ENCODE data around the gene CDC42EP4.

Gene CDC42EP4

DNA sequence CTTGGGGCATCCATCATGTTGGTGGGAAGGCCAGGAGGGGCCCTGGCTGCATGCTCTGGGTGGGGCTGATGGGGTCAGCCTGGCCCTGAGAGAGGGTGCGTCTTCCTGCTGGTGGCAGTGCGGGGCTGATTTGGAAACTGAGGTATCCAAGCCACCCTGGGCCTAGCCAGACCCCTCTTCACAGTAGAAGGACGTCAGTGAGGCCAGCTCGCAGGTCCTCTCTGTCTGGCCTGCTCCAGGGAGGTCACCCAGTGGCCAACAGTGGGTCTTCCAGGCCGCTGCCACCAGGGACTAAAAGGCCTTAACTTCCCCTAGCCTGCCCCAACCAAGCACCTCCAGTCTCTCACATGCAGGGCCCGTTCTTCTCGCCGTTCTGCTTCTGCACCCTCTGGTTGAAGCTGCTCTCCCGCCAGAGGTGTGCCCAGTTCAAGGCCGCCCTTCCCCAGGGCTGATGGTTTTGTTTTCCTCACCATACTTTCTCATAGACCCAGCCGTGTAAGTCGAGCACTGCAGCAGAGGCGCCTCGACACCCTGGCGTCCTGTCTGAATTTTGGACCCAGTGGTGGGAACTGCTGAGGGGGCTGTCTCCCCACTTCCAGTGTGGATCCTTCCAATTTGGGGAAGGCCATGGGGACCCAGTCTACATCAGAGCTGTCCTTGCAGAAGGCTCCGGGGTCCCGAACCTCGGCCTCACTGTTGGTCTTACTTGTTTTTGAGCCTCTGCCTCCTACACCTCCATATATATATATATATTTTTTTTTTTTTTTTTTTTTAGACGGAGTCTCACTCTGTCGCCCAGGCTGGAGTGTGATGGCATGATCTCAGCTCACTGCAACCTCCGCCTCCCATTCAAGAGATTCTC, 42.9 kb upstream of the CDC42EP4 start:
- no peak for ATAC-seq
- TF ChIP-seq ZC3H10 (CRISPR knock-in tag; IDR thresholded peaks at IDR 0.05) (no peak), ZNF565 (CRISPR knock-in tag; conservative IDR thresholded peaks at IDR 0.05; ENCODE audit: low read depth) (no peak), ZFP3 (CRISPR knock-in tag; IDR thresholded peaks at IDR 0.05) (no peak), CSDC2 (CRISPR knock-in tag; IDR thresholded peaks at IDR 0.05) (no peak), SNAI2 (CRISPR knock-in tag; IDR thresholded peaks at IDR 0.05) (no peak), ISL1 (CRISPR knock-in tag; IDR thresholded peaks at IDR 0.05) (no peak), ARNTL (CRISPR knock-in tag; IDR thresholded peaks at IDR 0.05; ENCODE audit: borderline replicate concordance, low read depth) (no peak), GLIS3 (CRISPR knock-in tag; IDR thresholded peaks at IDR 0.05) (no peak), OSR1 (CRISPR knock-in tag; IDR thresholded peaks at IDR 0.05) (no peak)
- TF ChIP-seq, protein P1, sequence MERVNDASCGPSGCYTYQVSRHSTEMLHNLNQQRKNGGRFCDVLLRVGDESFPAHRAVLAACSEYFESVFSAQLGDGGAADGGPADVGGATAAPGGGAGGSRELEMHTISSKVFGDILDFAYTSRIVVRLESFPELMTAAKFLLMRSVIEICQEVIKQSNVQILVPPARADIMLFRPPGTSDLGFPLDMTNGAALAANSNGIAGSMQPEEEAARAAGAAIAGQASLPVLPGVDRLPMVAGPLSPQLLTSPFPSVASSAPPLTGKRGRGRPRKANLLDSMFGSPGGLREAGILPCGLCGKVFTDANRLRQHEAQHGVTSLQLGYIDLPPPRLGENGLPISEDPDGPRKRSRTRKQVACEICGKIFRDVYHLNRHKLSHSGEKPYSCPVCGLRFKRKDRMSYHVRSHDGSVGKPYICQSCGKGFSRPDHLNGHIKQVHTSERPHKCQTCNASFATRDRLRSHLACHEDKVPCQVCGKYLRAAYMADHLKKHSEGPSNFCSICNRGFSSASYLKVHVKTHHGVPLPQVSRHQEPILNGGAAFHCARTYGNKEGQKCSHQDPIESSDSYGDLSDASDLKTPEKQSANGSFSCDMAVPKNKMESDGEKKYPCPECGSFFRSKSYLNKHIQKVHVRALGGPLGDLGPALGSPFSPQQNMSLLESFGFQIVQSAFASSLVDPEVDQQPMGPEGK (CRISPR knock-in tag; IDR thresholded peaks at IDR 0.05; ENCODE audit: borderline replicate concordance) = no peak
- TF ChIP-seq, protein P2, sequence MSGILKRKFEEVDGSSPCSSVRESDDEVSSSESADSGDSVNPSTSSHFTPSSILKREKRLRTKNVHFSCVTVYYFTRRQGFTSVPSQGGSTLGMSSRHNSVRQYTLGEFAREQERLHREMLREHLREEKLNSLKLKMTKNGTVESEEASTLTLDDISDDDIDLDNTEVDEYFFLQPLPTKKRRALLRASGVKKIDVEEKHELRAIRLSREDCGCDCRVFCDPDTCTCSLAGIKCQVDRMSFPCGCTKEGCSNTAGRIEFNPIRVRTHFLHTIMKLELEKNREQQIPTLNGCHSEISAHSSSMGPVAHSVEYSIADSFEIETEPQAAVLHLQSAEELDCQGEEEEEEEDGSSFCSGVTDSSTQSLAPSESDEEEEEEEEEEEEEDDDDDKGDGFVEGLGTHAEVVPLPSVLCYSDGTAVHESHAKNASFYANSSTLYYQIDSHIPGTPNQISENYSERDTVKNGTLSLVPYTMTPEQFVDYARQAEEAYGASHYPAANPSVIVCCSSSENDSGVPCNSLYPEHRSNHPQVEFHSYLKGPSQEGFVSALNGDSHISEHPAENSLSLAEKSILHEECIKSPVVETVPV (CRISPR knock-in tag; IDR thresholded peaks at IDR 0.05) = no peak
- TF ChIP-seq, protein P3, sequence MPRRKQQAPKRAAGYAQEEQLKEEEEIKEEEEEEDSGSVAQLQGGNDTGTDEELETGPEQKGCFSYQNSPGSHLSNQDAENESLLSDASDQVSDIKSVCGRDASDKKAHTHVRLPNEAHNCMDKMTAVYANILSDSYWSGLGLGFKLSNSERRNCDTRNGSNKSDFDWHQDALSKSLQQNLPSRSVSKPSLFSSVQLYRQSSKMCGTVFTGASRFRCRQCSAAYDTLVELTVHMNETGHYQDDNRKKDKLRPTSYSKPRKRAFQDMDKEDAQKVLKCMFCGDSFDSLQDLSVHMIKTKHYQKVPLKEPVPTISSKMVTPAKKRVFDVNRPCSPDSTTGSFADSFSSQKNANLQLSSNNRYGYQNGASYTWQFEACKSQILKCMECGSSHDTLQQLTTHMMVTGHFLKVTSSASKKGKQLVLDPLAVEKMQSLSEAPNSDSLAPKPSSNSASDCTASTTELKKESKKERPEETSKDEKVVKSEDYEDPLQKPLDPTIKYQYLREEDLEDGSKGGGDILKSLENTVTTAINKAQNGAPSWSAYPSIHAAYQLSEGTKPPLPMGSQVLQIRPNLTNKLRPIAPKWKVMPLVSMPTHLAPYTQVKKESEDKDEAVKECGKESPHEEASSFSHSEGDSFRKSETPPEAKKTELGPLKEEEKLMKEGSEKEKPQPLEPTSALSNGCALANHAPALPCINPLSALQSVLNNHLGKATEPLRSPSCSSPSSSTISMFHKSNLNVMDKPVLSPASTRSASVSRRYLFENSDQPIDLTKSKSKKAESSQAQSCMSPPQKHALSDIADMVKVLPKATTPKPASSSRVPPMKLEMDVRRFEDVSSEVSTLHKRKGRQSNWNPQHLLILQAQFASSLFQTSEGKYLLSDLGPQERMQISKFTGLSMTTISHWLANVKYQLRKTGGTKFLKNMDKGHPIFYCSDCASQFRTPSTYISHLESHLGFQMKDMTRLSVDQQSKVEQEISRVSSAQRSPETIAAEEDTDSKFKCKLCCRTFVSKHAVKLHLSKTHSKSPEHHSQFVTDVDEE (CRISPR knock-in tag; IDR thresholded peaks at IDR 0.05) = no peak

DNA sequence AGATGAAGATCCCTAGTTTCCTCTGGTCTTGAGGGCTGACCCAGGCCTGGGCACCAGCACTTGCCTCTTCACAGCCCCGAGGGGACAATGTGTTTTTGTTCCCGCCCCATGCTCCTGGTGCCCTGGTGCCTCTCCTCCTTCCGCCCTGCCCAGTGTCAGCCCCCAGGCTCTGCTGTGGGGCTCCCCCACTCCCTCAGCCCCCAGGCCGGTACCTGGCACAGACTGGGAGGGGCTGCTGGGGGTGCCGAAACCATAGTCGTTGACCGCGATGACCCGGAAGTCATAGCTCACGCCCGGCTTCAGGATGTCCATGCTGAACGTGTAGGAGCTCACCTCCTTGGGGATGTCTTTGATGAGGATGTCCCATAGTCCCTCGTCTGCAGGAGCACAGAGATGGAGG, 40.5 kb upstream of the CDC42EP4 start:
- no peak for ATAC-seq
- TF ChIP-seq, protein P4, sequence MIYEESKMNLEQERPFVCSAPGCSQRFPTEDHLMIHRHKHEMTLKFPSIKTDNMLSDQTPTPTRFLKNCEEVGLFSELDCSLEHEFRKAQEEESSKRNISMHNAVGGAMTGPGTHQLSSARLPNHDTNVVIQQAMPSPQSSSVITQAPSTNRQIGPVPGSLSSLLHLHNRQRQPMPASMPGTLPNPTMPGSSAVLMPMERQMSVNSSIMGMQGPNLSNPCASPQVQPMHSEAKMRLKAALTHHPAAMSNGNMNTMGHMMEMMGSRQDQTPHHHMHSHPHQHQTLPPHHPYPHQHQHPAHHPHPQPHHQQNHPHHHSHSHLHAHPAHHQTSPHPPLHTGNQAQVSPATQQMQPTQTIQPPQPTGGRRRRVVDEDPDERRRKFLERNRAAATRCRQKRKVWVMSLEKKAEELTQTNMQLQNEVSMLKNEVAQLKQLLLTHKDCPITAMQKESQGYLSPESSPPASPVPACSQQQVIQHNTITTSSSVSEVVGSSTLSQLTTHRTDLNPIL (CRISPR knock-in tag; IDR thresholded peaks at IDR 0.05; ENCODE audit: low read depth) = no peak
- TF ChIP-seq ZFP30 (CRISPR knock-in tag; IDR thresholded peaks at IDR 0.05) (no peak), ZFP3 (CRISPR knock-in tag; IDR thresholded peaks at IDR 0.05) (no peak), ZC3H10 (CRISPR knock-in tag; IDR thresholded peaks at IDR 0.05) (no peak), ZNF565 (CRISPR knock-in tag; conservative IDR thresholded peaks at IDR 0.05; ENCODE audit: low read depth) (no peak), SNAI2 (CRISPR knock-in tag; IDR thresholded peaks at IDR 0.05) (no peak), GLIS3 (CRISPR knock-in tag; IDR thresholded peaks at IDR 0.05) (no peak), ISL1 (CRISPR knock-in tag; IDR thresholded peaks at IDR 0.05) (no peak), TOX (CRISPR knock-in tag; IDR thresholded peaks at IDR 0.05; ENCODE audit: borderline replicate concordance) (no peak), TCF4 (CRISPR knock-in tag; IDR thresholded peaks at IDR 0.05; ENCODE audit: borderline replicate concordance) (no peak), RARB (CRISPR knock-in tag; IDR thresholded peaks at IDR 0.05) (no peak), ZNF70 (CRISPR knock-in tag; IDR thresholded peaks at IDR 0.05) (no peak), CSDC2 (CRISPR knock-in tag; IDR thresholded peaks at IDR 0.05) (no peak), ARNTL (CRISPR knock-in tag; IDR thresholded peaks at IDR 0.05; ENCODE audit: borderline replicate concordance, low read depth) (no peak)
- TF ChIP-seq, protein P2 (CRISPR knock-in tag; IDR thresholded peaks at IDR 0.05) = no peak

DNA sequence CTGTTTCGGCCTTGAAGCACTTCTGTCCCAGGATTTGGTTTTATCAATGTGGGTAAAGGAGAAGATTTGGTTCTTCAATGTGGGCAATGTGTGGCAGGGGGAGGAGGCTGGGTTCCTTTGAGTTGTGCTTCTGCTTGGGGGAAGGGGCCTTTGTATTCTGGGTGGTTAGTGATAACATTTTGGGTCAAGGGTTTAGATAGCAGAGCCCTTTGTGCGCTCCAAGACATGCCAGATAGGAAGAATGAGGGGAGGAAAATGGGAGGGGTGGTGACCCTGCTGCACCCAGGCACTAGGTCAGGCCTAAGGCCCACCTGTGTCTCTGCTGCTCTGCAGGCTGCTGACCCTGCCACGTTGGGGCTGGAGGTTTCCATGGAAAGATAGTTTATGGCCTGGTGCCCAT, 40.0 kb upstream of the CDC42EP4 start:
- no peak for ATAC-seq
- TF ChIP-seq, protein P1 (CRISPR knock-in tag; IDR thresholded peaks at IDR 0.05; ENCODE audit: borderline replicate concordance) = no peak
- TF ChIP-seq, protein P4 (CRISPR knock-in tag; IDR thresholded peaks at IDR 0.05; ENCODE audit: low read depth) = no peak
- TF ChIP-seq TOX (CRISPR knock-in tag; IDR thresholded peaks at IDR 0.05; ENCODE audit: borderline replicate concordance) (no peak), ZNF70 (CRISPR knock-in tag; IDR thresholded peaks at IDR 0.05) (no peak), ARNTL (CRISPR knock-in tag; IDR thresholded peaks at IDR 0.05; ENCODE audit: borderline replicate concordance, low read depth) (no peak), CSDC2 (CRISPR knock-in tag; IDR thresholded peaks at IDR 0.05) (no peak), ZNF565 (CRISPR knock-in tag; conservative IDR thresholded peaks at IDR 0.05; ENCODE audit: low read depth) (no peak), ESRRG (CRISPR knock-in tag; IDR thresholded peaks at IDR 0.05) (no peak), ZFP30 (CRISPR knock-in tag; IDR thresholded peaks at IDR 0.05) (no peak), PPARA (CRISPR knock-in tag; IDR thresholded peaks at IDR 0.05; ENCODE audit: borderline replicate concordance) (no peak)
- TF ChIP-seq, protein P2 (CRISPR knock-in tag; IDR thresholded peaks at IDR 0.05) = no peak

Data from SK-N-SH treated with all-trans-retinoic acid at 6 μM for 48 hours (cell line).